ENCODE measurements around the gene PSKH1. TPM values are rescaled to one million over a fixed set of nuclear protein-coding genes. Genes with fewer than 3 reads are reported as not detected.

The PSKH1 gene
- total and polyA plus RNA-seq, 9 of the 15 experiments (the other 6 are each of a cell fraction or from before 2014, with no cell fraction given): 0.96 to 20.9 (median 9.4) TPM

DNA sequence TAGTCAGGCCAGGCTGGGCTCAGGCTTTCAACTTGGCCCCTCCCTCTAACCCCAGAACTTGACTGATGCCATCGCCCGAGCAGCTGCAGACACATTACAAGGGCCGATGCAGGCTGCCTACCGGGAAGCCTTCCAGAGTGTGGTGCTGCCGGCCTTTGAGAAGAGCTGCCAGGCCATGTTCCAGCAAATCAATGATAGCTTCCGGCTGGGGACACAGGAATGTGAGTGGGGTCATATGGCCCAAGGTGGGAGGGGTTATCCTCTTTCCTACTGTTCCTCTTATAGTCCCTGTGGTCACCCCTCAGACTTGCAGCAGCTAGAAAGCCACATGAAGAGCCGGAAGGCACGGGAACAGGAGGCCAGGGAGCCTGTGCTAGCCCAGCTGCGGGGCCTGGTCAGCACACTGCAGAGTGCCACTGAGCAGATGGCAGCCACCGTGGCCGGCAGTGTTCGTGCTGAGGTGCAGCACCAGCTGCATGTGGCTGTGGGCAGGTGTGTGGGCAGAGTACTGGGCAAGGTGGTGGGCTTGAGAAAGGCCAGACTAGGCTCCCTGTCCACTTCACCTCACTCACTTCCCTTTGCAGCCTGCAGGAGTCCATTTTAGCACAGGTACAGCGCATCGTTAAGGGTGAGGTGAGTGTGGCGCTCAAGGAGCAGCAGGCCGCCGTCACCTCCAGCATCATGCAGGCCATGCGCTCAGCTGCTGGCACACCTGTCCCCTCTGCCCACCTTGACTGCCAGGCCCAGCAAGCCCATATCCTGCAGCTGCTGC is 10.5 kb upstream of the PSKH1 start:
- Histone ChIP-seq H3K9me3 (replicated peaks; ENCODE audit: control insufficient read depth, insufficient read depth, low read depth, low read length) (no peaks in the 10 kb centered on the region), H3K9ac (ENCODE audit: insufficient read depth in 1 of 2, low read depth in 2 of 2, low read length in 2 of 2) (no peak overlapping the region; a peak in 1 of 4 replicates), H3K4me3 (no peak overlapping the region), H3K36me3 (ENCODE audit: control insufficient read depth, insufficient read depth, low read length) (peaks cover 76% of the 10 kb centered on the region; the same call in 2 of the 3 replicates), H3K4me2 (ENCODE audit: insufficient read depth, low read length) (no peak overlapping the region), H3K4me1 (replicated peaks in 1 of 2; ENCODE audit: control insufficient read depth in 2 of 2, insufficient read depth in 2 of 2, low read length in 2 of 2) (peaks cover 6 to 40% of the 10 kb centered on the region in 2 experiments; a peak in 4 of 5 replicates), H3K79me2 (ENCODE audit: control insufficient read depth, insufficient read depth, low read length) (no peaks in the 10 kb centered on the region), H3K27ac (ENCODE audit: extremely low read depth, low read depth, low read length) (no peak overlapping the region), H4K20me1 (replicated peaks; ENCODE audit: control insufficient read depth, insufficient read depth, low read length) (peaks cover 19% of the 10 kb centered on the region), H3K27me3 (ENCODE audit: control insufficient read depth in 2 of 2, insufficient read depth in 2 of 2, low read length in 2 of 2) (no peaks in the 10 kb centered on the region), H2AFZ (ENCODE audit: low read depth, low read length) (no peak overlapping the region), H3K9me1 (ENCODE audit: control insufficient read depth, insufficient read depth, low read length) (no peaks in the 10 kb centered on the region)
- in situ Hi-C loops (cut with MboI): no loop called here
- TSS peak; percentile 8 for BruUV-seq (replicated peaks)
- DNase-seq (ENCODE audit: extremely low read depth in 1 of 4, low spot score in 3 of 4) (no peak), ATAC-seq (no peak), FAIRE-seq (no peak)
- POLR2A ChIA-PET: interaction anchor here (0.6 to 4.1 kb wide), 9 partner anchors 8 to 223 kb away, joined by 3 to 15 read pairs (median 4); partner anchors contain the start of genes ACD and EDC4
- CTCF ChIA-PET (ENCODE audit: low intra/inter-chr PET ratio): interaction anchor here (0.6 to 4.0 kb wide), 3 partner anchors 13 to 46 kb away, joined by 3 to 35 read pairs (median 4); no protein-coding TSS in a partner anchor
- WGBS (ENCODE audit: insufficient coverage, low coverage, missing lambda C conversion rate): 92% methylated on average over 17 of the region's 18 CpGs
- TF ChIP-seq SIN3A (IDR thresholded peaks at IDR 0.05; ENCODE audit: borderline replicate concordance in 2 of 2, control insufficient read depth in 1 of 2, low read depth in 2 of 2, low read length in 2 of 2): no peak
- peak; percentile 44; the same call in 1 of the 2 replicates for TF ChIP-seq POLR2G (IDR thresholded peaks at IDR 0.05; ENCODE audit: low read depth, low read length)
- intact Hi-C loops (cut with micrococcal nuclease): loop anchor here (1.0 to 10.0 kb wide), 2 partner anchors 46 to 162 kb away; no protein-coding TSS in a partner anchor
